GM21367 (cell line): ENCODE data around the gene AKT3.
"Not testable (repeated sequence)": the region's sequence is repeated elsewhere in the genome, so short reads cannot be mapped to it uniquely, and the experiment has no call there.

Source experiments
- ATAC-seq: cut with Tn5 transposase; IDR thresholded peaks from one replicate; pipeline ENCODE4 v1.9.1; 2021; ENCODE audit not compliant: unreplicated experiment

AKT3 gene

DNA sequence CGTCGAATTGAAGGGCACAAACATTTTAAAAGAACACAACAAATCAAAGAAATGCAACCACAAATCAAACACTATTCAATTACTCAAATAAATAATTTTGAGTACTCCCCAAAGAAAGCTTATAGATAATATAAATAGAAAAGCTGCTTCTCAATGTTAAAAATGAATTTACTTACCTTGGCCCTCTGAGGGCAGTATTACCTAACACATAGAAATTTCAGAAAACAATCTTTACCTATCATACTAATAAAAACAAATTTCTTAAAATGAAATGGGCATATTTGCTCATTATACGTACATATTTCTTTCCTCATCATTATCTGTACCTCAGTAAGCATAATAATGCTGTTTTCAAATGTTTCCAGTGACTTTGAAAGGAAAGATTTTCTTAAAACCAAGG lies 141.8 kb downstream of the AKT3 start:
- no peak for ATAC-seq

DNA sequence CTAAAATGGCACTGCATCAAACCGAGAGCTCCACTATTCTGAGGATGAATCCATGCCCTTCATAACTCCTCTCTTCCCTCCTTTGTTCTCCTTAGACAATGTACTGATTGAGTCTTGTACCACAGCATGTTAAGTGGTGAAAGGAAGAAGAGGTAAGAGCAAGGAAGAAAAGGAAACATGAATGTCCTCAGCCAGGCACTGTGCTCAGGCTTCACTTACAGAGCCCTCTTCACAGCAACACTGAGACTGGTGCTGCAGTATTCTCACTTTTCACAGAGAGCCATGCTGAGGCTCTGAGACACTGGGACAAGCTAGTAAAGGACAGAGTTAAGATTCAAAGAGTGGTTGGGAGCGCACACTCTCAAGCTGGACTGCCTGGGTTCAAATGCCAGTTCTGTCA lies 143.5 kb downstream of the AKT3 start:
- ATAC-seq = no peak

DNA sequence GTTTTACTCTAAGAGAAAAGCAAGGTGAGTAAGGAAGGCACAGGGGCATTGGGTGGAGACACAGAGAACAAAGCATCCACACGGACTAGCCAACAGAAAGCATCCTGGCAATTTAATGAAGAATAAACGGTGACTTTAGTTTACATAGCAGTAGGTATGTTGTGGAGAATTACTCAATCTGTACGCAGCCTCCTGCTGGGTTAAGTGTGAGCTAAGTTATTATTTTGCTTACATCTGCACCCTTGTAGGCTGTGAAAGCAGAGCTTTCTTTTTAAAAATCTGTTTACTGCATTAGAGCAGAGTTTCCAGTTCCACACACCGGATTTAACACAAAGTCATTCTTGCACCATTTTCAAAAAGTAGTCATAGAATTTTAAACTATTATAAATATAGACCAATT lies 144.5 kb downstream of the AKT3 start:
- ATAC-seq = no peak

DNA sequence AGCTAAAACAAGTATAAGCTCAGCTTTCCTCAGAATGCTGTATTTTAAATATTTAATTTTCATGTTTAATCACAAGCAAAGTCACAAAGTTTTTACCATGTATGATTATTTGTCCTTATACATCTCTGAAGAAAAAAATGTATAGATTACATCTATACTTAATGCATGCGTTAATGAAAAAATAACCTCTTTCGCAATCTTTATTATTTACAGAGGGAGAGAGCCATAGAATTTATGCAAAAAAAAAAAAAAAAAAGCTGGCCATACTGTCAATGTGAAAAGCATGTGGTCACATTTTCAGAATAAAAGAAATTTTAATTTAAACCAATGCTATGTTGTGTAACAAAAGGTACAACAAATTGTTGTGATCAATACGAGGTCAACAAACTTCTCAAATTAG lies 148.2 kb downstream of the AKT3 start:
- no peak for ATAC-seq

DNA sequence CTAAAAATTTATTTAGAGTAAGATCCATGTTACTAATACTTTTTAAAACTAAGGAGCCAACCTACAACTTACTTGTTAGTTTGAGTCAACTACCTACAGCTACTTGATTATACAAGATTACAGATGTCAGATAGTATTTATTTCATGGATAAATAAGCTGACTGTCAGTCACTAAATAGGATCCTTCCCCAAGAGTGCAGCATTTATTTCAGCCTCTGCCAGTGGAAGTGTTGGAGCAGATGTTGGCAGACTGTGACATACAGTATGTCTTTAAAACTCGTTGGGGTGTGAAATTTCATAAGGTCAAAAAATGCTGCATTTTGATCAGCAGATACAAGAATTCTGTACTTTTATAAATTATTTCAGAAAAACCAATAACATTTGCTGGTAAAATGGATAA lies 156.2 kb downstream of the AKT3 start:
- no peak for ATAC-seq

DNA sequence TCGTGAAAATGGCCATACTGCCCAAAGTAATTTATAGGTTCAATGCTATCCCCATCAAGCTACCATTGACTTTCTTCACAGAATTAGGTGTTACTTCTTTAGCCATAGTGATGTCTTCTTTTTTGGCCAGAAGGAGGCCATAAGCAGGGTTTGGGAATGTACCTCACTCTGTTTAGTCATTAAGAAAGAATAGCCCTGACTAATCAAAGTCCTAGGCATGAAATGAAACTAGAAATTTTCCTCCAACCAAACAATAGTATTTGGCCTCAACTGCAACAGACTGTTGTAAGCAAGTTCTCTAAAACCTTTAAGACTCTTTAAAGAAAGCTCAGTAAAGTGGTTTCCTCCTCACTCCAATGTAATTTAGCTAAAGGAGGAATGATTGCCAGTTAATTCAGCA lies 163.9 kb downstream of the AKT3 start:
- no peak for ATAC-seq

DNA sequence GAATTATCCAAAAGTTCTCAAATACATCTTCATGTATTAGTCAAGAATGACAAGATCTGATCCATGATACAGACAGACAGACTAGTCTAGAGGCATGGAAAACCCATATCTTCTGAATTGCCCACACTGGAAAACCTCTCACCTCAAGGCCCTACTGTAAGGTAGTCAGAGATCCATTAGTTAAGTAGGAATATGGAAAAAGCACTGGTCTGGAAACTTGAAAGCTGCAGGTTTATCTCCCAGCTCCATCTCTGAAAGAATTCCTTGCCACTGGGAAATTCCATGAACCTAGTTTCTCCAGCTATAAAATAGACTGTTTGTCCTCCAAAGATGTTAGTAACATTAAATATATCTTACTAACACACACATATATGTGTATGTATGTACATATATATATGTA lies 169.2 kb downstream of the AKT3 start:
- ATAC-seq = no peak

DNA sequence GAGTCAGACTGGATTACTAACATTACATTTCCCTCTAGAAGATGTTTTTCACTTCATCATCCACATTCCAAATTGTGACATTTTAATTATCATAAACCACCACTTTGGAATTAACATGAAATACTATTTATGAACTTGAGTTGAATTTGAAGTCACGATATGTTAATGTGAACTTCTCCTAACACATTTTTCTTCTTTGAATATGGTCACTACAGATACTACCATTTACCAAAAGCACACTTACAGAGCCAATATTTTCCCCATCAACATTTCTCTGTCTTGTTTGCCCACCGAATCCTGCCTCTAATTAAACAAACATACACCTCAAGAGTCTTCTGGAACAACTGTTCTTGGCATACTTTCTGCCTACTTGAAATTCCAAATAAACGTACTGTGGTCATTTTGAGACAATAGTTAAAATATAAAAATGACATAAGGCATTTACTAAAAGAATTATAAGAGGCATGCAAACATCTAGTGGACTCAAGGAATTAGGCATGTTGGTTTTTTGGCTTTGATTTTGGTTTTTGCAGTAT lies 177.4 kb downstream of the AKT3 start:
- ATAC-seq = no peak

DNA sequence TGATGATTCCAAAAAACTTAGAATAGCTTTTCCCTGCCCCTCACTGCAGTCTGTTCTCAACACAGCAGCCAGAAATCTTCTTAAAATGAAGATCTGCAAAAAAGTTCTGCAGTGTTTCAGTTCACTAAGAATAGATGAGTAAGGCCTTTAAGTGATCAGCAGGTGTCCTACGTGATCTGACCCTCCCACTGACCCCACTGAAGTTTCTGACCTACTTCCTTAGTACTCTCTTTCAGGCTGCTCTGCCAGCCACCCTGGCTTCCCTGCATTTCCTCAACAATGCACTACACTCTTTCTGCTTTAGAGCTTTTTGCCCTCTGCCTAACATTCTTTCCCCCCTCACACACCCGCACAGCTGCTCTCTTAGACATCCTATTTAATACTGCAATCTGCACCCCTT lies 182.5 kb downstream of the AKT3 start:
- no peak for ATAC-seq

DNA sequence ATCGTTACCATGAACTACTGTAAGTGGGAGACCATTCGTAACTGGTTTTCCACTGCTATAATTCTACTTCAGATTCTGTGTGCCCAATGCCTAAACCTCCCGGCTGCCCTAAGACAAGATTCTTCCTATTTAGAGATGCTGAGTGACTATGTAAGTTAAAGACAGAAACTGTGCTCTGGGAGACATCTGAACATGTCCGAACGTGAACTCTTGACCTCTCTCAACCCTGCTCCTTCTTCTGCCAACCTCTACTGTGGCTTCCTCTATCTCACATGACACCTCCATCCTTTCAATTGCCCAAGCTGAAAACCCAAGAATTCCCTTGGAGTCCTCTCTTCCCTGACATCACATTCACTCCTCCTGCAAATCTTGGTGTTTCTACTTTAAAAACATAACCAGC lies 182.9 kb downstream of the AKT3 start:
- no peak for ATAC-seq

DNA sequence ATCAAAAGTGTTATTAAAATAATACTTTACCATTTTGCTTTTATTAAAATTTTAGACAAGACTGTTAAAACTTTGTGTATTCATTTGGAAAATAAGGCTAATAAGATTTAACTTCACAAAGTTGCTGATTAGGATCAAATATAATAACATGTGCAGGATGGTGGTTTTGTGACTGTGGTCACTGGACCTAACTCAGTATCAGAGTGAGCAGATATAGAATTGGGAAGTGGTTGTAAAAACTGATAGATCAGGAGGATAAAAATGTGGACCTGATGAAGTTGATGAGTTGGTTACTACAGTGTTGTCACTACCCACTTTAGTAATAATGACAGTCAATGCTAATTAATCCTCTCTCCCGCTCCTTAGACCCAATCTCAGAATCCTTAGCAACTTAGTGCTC lies 186.4 kb downstream of the AKT3 start:
- no peak for ATAC-seq

DNA sequence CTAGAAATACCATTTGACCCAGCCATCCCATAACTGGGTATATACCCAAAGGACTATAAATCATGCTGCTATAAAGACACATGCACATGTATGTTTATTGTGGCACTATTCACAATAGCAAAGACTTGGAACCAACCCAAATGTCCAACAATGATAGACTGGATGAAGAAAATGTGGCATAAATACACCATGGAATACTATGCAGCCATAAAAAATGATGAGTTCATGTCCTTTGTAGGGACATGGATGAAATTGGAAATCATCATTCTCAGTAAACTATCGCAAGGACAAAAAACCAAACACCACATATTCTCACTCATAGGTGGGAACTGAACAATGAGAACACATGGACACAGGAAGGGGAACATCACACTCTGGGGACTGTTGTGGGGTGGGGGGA lies 187.9 kb downstream of the AKT3 start:
- ATAC-seq = not testable (repeated sequence)

DNA sequence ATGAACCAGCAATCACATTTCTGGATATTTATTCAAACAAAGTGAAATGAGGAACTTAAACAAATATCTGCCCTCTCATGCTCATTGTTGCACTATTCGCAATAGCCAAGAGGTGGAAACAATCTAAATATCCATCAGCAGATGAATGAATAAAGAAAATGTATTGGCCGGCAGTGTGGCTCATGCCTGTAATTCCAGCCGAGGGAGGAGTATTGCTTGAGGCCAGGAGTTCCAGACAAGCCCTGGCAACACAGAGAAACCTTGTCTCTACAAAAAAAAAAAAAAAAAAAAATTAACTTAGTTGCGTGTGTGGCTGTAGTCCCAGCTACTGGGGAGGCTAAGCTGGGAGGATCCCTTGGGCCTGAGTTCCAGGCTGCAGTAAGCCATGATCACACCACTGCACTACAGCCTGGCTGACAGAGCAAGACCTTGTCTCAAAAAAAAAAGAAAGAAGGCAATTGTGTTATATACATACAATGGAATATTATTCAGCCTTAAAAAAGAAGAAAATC lies 191.4 kb downstream of the AKT3 start:
- ATAC-seq = no peak

DNA sequence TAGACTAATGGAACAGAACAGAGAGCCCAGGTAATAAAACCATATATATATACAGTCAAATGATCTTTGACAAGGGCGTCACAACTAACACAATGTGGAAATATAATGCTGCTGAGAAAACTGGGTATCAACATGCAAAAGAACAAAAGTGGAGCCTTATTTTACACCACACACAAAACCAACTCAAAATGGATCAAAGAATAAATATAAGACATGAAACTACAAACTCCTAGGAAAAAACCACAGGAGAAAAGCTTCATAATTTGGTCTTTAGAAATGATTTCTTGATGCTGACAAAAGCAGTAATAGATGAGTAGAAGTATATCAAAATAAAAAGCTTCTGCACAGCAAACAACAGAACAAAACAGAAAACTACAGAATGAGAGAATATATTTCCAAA lies 192.2 kb downstream of the AKT3 start:
- ATAC-seq = no peak

DNA sequence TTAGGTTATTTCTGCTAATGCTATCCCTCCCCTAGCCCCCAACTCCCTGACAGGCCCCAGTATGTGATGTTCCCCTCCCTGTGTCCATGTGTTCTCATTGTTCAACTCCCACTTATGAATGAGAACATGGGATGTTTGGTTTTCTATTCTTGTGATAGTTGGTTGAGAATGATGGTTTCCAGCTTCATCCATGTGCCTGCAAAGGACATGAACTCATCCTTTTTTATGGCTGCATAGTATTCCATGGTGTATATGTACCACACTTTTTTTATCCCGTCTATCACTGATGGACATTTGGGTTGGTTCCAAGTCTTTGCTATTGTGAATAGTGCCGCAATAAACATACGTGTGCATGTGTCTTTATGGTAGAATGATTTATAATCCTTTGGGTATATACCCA lies 200.5 kb downstream of the AKT3 start:
- not testable (repeated sequence) for ATAC-seq

DNA sequence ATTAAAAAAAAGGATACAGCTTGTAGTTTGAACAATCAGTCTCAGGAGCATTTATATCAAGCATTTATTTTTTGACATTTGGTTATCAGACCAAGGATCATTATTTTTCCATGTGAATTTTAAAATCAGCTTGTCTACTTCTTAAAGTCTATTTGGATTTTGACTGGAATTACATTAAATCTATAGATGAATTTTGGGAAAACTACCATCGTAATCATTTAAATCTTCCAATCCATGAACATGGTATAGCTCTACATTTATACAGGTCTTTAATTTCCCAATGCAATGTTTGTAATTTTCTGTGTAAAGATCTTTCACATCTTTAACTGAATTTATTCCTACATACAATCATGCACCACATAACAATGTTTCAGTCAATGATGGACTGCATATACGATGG lies 203.2 kb downstream of the AKT3 start:
- ATAC-seq = no peak

DNA sequence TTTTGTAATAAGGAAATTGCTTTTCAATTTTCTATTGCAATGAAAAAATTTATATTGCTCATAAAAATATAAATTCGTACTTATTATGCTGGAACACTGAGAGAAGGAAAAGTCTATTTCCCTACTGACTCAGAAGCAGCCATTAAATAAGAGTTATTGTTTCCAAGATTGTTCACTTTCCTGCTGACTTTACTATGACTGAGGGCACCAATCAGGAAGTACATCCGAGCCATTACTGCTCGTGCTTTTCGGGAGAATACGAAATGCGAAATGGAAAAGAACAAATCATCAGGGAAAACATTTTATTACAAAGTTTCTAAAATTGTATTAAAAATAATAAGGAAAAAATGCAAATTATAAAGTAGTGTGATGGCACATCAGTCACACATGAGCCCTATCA lies 204.8 kb downstream of the AKT3 start:
- no peak for ATAC-seq

DNA sequence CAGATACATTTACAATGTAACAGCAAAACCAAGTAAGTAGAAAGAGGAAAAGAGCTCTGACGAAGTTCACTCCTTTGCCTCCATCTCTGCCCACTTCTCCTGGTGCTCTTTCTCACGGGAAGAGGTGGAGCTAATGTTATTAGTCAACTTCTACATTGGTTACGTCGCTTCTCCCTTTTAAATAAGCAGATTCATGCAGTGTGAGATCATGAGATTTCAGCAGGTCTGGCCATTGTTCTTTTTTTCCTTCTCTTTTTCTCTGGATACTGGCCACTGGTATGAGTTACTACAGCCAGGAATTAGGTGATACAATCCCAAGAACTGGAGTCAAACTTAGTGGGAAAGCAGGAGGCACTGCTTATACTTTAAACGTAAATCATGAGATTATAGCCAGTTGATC lies 207.1 kb downstream of the AKT3 start:
- ATAC-seq = no peak

DNA sequence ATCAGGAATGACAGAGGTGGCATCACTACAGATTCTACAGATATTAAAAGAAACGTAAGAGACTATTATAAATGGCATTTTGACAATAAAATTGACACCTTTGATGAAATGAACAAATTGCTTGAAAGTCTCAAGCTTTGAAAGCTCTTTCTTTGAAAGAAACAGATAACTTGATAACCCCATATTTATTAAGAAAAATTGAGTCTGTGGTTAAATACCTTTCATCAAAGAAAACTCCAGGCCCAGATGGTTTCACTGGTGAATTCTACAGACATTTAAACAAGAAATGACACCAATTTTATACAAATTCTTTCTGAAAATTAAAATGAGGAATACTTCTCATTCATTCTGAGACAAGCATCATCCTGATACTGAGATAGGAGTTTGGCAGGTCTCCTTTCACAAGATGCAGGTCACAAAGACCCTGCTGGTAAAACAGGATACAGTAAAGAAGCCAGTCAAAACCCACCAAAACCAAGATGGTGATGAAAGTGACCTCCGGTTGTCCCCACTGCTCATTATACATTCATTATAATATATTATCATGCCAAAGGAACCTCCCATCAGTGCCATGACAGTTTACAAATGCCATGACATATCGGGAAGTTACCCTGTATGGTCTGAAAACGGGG lies 210.9 kb downstream of the AKT3 start:
- no peak for ATAC-seq

DNA sequence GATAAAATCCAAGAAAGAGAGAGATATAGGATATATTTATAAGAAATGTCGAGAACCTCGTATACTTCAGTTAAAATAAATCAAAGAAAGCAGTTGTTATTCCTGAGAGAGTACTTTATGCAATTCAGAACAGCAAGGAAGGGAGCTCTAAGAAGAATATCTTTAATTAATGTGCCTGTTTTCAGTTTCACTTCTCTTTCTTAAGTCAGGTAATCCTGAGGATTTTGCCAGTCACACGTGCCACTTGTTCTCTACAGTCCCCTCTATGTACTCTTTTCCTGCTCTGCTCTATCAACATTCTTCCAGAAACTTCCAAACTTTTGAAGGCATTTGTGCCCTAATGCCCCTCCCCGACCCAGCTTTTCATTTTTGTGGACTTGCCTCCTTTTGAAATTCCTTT lies 211.9 kb downstream of the AKT3 start:
- no peak for ATAC-seq

DNA sequence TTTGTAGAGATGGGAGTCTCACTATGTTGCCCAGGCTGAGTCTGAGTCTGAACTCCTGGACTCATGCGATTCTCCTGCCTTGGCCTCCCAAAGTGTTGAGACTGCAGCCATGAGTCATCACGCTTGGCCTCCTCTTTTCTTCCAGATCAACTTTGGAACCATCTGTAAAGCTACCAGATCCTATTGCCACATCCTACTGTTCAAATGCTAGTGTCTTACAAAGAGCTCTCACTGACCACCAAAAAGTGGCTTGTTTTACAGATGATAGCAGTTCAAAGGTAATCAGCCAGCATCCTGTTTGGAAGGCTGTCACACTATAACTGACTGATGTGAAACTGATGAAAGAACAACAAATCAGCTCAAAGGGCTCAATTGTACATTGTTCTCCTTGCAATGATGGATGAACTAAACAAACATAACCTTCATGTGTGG lies 221.6 kb downstream of the AKT3 start:
- ATAC-seq = no peak

DNA sequence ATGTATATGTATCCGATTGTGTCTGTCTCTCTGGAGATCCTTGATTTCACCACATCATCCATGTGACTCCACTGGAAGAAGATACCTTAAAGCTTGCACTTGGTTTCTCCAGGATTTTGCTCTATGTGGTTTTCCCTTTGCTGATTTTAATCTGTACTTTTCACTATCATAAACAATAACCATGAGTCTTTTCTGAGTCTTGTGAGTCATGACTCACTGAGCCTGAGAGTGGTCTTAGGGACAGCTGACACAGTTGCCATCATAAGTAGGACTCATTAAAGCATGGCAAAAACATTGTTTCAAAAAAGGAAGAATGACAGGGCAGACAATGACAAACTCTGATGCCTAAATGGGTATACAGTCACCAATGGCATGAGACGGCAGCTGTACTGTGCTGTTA lies 226.2 kb downstream of the AKT3 start:
- ATAC-seq = no peak

DNA sequence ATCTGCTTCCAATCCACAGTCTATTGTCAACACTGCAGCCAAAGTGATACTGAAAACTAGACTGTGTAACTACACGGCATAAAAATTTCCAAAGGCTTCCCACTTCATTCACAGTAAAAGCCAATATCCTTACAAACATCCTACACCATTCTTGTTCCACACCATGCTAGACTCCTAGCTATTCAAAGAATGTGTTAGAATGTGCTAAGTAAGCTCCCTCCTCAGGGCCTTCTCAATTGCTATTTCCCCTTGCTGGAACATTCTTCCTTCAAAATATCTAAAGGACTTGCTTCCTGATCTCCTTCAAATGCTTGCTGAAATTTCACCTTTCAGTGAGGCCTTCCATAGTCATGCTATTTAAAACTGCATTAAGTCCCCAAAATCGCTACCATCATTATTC lies 228.1 kb downstream of the AKT3 start:
- no peak for ATAC-seq
